ENCODE data around the gene PDGFC.

PDGFC gene

GRCh38 chr4:156929386-156930105 lies 42.1 kb downstream of the PDGFC start:
- no peak for TF ChIP-seq CTCF (IDR thresholded peaks at IDR 0.05; ENCODE audit: extremely low read depth, insufficient read depth, missing control alignments)
- no peak for DNase-seq (ENCODE audit: low spot score)

GRCh38 chr4:156924774-156925315 lies 46.8 kb downstream of the PDGFC start:
- in situ Hi-C loops (cut with MboI; ENCODE audit: low pct_unique_long_range_greater_than_20kb, low sequenced_read_pairs, unreplicated experiment) = no loop called here
- DNase-seq (ENCODE audit: low spot score) = no peak
- no peak for TF ChIP-seq CTCF (IDR thresholded peaks at IDR 0.05; ENCODE audit: extremely low read depth, insufficient read depth, missing control alignments)

More at GRCh38 chr4:156929386-156930105, 42.1 kb downstream of the PDGFC start:
- in situ Hi-C loops (cut with MboI; ENCODE audit: low pct_unique_long_range_greater_than_20kb, low sequenced_read_pairs, unreplicated experiment) = no loop called here

DNA sequence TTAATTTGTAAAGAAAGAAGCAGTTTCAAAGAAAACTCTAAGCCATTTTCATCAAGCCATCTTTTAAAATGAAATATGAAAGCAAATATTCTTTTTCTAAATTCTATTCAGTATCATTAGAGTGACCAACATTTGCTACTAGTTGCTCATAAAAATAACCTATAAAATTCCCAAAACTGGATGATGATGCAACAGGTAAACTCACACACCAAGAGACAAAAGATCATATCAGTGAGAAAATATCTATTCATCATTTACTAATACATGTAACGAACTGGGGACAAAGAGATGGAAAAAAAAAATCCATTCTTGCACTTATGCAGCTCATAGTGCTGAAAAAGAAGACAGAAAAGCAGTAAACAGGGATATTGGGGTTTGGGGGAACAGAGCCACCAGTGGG lies 48.1 kb downstream of the PDGFC start:
- no peak for DNase-seq (ENCODE audit: low spot score)
- no peak for TF ChIP-seq CTCF (IDR thresholded peaks at IDR 0.05; ENCODE audit: extremely low read depth, insufficient read depth, missing control alignments)
- in situ Hi-C loops (cut with MboI; ENCODE audit: low pct_unique_long_range_greater_than_20kb, low sequenced_read_pairs, unreplicated experiment) = no loop called here

GRCh38 chr4:156915221-156915620 lies 56.4 kb downstream of the PDGFC start:
- no peak for DNase-seq (ENCODE audit: low spot score)
- in situ Hi-C loops (cut with MboI; ENCODE audit: low pct_unique_long_range_greater_than_20kb, low sequenced_read_pairs, unreplicated experiment) = no loop called here
- no peak for TF ChIP-seq CTCF (IDR thresholded peaks at IDR 0.05; ENCODE audit: extremely low read depth, insufficient read depth, missing control alignments)

DNA sequence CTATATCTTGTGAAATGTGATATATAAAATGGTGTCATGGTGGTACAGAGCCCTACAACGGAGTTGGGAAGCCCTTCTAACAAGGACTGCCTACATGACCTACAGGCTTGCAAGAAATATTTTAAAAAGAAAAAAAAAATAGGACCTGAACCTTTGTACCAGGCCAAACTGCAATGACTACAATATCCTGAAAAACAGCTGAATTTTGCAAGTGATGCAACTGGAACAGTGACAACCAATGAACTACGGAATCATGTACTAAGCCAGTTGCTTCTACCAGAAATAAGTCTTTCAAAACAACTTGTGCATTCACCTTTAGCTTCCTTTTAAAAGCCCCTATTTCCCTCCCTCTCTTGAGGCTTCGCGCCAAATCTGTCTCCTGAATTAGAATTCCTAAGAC lies 58.4 kb downstream of the PDGFC start:
- in situ Hi-C loops (cut with MboI; ENCODE audit: low pct_unique_long_range_greater_than_20kb, low sequenced_read_pairs, unreplicated experiment) = no loop called here
- no peak for DNase-seq (ENCODE audit: low spot score)
- TF ChIP-seq CTCF (IDR thresholded peaks at IDR 0.05; ENCODE audit: extremely low read depth, insufficient read depth, missing control alignments) = no peak

GRCh38 chr4:156909010-156909409 lies 62.6 kb downstream of the PDGFC start:
- DNase-seq (ENCODE audit: low spot score) = no peak

More at GRCh38 chr4:156909010-156909409, 62.6 kb downstream of the PDGFC start:
- in situ Hi-C loops (cut with MboI; ENCODE audit: low pct_unique_long_range_greater_than_20kb, low sequenced_read_pairs, unreplicated experiment) = no loop called here
- no peak for TF ChIP-seq CTCF (IDR thresholded peaks at IDR 0.05; ENCODE audit: extremely low read depth, insufficient read depth, missing control alignments)
